ENCODE data around the gene SFTPB.

DNA sequence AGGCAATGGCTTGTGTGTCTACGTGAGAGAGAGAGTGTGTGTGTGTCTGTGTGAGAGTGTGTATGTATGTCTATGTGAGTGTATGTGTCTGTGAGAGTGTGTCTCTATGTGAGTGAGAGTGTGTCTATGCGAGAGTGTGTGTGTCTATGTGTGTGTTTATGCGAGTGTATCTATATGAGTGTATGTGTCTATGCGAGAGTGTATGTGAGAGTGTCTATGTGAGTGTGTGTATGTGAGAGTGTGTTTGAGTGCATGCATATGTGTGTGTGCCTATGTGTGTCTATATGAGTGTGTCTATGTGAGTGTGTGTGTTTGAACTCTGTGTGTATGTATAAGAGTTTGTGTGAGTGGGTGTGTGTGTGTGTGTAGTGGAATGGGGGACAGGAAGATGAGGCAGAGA is 16.4 kb upstream of the SFTPB start:
- TF ChIP-seq POLR2AphosphoS5 (IDR thresholded peaks at IDR 0.05; ENCODE audit: borderline replicate concordance, low read depth, low read length) (no peak), EZH2 (IDR thresholded peaks at IDR 0.05) (no peak), FOXP2 (optimal IDR thresholded peaks at IDR 0.05; ENCODE audit: control extremely low read depth, extremely low read length, insufficient read depth) (no peak)

All from SK-N-MC (cell line).